Measurements from ENCODE around the gene ANKLE1. TPM values are rescaled to one million over a fixed set of nuclear protein-coding genes. Genes with fewer than 3 reads are reported as not detected.
A peak's percentile ranks its signal among the peaks of the same experiment; 100 is the strongest.

Gene ANKLE1
- total RNA-seq, 1 donor from 2014 or later = 9.3 TPM

DNA sequence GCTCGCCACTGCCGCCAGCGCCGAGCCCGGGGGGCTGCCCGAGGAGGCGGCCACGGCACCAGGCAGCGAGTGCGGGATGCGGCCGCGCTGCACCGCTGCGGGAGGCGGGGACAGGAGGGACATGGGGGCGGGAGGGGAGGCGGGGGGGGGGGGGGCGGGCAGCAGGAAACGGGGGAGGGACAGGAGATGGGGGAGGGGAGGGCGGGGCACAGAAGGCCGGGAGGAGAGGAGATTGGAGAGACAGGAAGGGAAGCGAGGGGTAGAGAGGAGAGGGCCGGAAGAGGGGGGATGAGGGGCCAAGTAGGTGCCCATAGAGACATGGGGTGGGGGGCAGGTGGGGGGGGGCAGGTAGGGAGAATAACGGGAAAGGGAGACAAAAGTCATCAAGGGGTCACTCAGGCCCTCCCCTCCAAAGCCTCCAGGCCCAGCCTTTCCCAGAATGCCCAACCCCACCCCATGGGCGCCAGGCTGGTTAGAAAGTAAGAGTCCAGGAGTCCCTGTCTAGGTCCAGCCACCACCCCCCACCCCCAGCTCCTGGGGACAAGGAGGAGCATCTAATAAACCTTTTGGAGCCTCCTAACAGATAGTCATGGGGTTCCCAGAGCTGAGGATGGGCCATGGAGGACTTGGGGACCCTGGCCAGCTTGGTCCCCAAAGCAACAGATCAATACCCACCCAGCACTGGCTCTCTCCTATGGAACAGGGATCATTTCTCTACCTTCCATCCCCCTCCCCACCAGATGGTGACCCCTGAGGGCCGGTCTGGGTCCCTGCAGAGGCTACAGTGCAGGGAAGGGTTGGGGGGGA lies 45.5 kb upstream of the ANKLE1 start:
- Mint-ChIP-seq H3K27me3 (ENCODE audit: unreplicated experiment) (peaks cover 6% of the 10 kb centered on the region), H3K36me3 (ENCODE audit: unreplicated experiment) (no peaks in the 10 kb centered on the region), H3K4me1 (ENCODE audit: low read depth, unreplicated experiment) (peaks cover 5% of the 10 kb centered on the region), H3K4me3 (ENCODE audit: unreplicated experiment) (no peak overlapping the region), H3K9me3 (ENCODE audit: unreplicated experiment) (peaks cover 9% of the 10 kb centered on the region), H3K27ac (ENCODE audit: unreplicated experiment) (no peak overlapping the region)
- TF ChIP-seq, protein P1, sequence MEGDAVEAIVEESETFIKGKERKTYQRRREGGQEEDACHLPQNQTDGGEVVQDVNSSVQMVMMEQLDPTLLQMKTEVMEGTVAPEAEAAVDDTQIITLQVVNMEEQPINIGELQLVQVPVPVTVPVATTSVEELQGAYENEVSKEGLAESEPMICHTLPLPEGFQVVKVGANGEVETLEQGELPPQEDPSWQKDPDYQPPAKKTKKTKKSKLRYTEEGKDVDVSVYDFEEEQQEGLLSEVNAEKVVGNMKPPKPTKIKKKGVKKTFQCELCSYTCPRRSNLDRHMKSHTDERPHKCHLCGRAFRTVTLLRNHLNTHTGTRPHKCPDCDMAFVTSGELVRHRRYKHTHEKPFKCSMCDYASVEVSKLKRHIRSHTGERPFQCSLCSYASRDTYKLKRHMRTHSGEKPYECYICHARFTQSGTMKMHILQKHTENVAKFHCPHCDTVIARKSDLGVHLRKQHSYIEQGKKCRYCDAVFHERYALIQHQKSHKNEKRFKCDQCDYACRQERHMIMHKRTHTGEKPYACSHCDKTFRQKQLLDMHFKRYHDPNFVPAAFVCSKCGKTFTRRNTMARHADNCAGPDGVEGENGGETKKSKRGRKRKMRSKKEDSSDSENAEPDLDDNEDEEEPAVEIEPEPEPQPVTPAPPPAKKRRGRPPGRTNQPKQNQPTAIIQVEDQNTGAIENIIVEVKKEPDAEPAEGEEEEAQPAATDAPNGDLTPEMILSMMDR (IDR thresholded peaks at IDR 0.05; ENCODE audit: partially characterized antibody, unreplicated experiment) = no peak
- DNase-seq = no peak

DNA sequence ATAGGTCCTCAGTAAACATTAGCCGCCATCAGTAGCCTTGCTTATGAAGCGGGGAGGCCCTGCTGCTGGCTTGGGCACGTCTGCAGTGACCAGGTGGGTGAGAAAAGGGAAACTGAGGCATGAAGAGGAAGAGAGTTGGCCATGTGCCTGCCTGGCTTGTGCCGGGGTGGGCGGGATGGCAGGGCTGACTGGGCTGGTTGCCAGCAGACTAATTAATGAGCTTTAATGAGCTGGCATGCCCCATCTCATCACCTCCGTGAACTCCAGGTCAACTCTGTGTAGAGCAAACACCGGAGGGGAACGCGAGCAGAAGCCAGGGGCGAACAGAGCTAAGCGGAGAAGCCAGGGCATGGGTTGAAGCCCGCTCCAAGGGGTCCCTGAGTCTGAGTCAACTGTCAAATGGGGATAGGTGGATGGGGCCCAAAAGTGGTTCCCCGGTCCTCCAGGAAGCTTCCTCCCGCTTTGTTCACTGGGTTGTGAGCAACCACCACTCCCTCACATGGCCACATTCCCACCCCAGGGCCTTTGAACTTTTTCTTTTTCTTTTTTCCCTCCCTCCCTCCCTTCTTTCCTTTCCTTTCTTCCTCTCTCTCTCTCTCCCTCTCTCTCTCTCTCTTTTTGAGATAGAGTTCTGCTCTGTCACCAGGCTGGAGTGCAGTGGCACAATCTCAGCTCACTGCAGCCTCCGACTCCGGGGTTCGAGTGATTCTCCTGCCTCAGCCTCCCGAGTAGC lies 44.7 kb upstream of the ANKLE1 start:
- TF ChIP-seq, protein P1 (IDR thresholded peaks at IDR 0.05; ENCODE audit: partially characterized antibody, unreplicated experiment) = no peak
- no peak for DNase-seq
- H3K27ac Mint-ChIP-seq (ENCODE audit: unreplicated experiment) = no peak overlapping the region

DNA sequence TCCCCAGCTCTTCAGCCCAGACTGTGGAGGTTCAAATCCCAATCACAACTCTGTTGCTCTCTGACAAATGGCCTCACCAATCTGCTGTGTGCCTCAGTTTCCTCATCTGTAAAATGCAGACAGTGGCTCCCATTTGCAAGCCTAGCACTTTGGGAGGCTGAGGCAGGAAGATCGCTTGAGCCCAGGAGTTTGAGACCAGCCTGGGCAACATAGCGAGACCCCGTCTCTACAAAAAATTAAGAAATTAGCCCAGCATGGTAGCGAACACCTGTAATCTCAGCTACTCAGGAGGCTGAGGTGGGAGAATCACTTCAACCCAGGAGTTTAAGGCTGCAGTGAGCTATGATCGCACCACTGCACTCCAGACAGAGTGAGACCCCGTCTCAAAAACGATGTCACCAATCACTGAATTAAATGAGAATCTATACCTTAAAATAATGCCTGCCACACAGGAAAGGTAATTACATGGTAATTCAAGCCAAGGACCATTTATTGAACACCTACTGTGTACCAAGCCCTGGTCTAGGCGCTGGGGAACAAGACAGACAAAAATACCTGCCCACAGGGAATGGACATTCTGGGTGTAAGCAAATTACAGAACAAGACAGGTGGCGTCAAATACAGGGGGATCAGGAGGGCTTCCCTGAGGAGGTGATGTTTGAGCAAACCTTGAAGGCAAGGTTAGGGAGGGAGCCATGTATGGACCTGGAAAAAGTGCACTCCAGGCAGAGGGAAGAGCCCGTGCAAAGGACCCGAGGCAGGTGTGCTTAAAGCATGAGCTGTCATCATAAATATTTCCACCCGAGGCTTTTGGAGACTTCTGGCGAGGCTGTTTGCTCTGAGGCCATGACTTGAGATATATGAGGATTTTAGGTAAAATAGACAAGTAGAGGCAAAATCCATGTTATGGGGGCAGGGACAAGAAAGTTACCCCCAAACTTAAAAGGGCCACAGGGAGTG lies 43.7 kb upstream of the ANKLE1 start:
- Mint-ChIP-seq H3K4me1 (ENCODE audit: low read depth, unreplicated experiment) (peaks cover 8% of the 10 kb centered on the region), H3K4me3 (ENCODE audit: unreplicated experiment) (peak overlapping the region; percentile 46), H3K9me3 (ENCODE audit: unreplicated experiment) (peaks cover 9% of the 10 kb centered on the region), H3K27me3 (ENCODE audit: unreplicated experiment) (peaks cover 9% of the 10 kb centered on the region), H3K36me3 (ENCODE audit: unreplicated experiment) (no peaks in the 10 kb centered on the region), H3K27ac (ENCODE audit: unreplicated experiment) (no peak overlapping the region)
- TF ChIP-seq, protein P1 (IDR thresholded peaks at IDR 0.05; ENCODE audit: partially characterized antibody, unreplicated experiment) = no peak
- no peak for DNase-seq

More for the DNA sequence above, 44.7 kb upstream of the ANKLE1 start:
- Mint-ChIP-seq H3K36me3 (ENCODE audit: unreplicated experiment) (no peaks in the 10 kb centered on the region), H3K9me3 (ENCODE audit: unreplicated experiment) (peaks cover 9% of the 10 kb centered on the region), H3K4me1 (ENCODE audit: low read depth, unreplicated experiment) (peaks cover 5% of the 10 kb centered on the region), H3K27me3 (ENCODE audit: unreplicated experiment) (peaks cover 6% of the 10 kb centered on the region), H3K4me3 (ENCODE audit: unreplicated experiment) (no peak overlapping the region)

DNA sequence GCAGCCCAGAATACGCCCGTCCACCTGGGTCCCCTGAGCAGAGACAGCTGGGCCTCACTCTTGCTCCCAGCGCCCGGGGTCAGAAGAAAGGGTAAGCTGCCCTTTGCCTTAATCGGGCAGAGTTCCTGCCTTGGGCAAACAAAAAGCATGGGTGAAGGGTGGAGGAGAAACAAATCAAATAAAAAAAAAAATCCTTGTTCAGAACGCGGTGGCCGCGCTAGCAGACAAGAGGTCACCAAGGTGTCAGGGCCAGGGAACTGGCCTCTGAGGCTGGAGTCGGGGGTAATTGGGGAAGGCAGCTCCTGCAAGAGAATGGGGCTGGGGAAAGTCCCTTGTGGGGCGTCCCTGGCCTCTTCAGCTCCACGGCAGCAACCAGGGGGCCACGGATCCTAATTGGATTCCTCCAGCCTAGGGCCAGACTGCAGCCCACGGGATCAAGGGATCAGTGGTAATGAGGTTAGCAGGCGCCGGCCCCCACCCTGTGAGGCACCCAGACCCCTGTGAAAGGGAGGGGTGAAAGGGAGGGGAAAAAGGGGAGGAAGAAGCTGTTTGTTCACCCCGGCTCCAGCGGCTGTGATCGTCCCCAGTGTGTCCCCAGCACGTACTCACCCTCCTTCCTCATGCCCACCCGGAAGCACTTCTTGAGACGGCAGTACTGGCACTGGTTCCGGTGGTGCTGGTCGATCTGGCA lies 41.5 kb upstream of the ANKLE1 start:
- TF ChIP-seq, protein P1 (IDR thresholded peaks at IDR 0.05; ENCODE audit: partially characterized antibody, unreplicated experiment) = no peak
- Mint-ChIP-seq H3K27ac (ENCODE audit: unreplicated experiment) (peak overlapping the region; percentile 17), H3K27me3 (ENCODE audit: unreplicated experiment) (peaks cover 9% of the 10 kb centered on the region), H3K9me3 (ENCODE audit: unreplicated experiment) (peaks cover 6% of the 10 kb centered on the region), H3K4me1 (ENCODE audit: low read depth, unreplicated experiment) (peaks cover 7% of the 10 kb centered on the region), H3K4me3 (ENCODE audit: unreplicated experiment) (no peak overlapping the region), H3K36me3 (ENCODE audit: unreplicated experiment) (no peaks in the 10 kb centered on the region)
- no peak for DNase-seq
